COR-L47 (cell line): Measurements from ENCODE around the gene SMAP2.
A peak's percentile ranks its signal among the peaks of the same experiment; 100 is the strongest.

Source experiments
- DNase-seq: peaks from one replicate; lab custom pipeline; 2025; lab: John Stamatoyannopoulos, UW

SMAP2 gene

GRCh38 chr1:40390857-40391256, 17.3 kb downstream of the SMAP2 start:
- no peak for DNase-seq

GRCh38 chr1:40391688-40392145, 18.2 kb downstream of the SMAP2 start:
- peak; percentile 66 for DNase-seq

GRCh38 chr1:40392221-40392620, 18.7 kb downstream of the SMAP2 start:
- peak; percentile 47 for DNase-seq

GRCh38 chr1:40393173-40393572, 19.6 kb downstream of the SMAP2 start:
- DNase-seq = no peak

- no peak for DNase-seq
Measured at GRCh38 chr1:40394491-40395172, 21.1 kb downstream of the SMAP2 start.

- DNase-seq = no peak
Measured at GRCh38 chr1:40395190-40396175, 22.0 kb downstream of the SMAP2 start.

- no peak for DNase-seq
Measured at GRCh38 chr1:40396420-40396819, 22.9 kb downstream of the SMAP2 start.

- no peak for DNase-seq
Measured at GRCh38 chr1:40397258-40397657, 23.7 kb downstream of the SMAP2 start.

GRCh38 chr1:40399984-40400704, 26.6 kb downstream of the SMAP2 start:
- DNase-seq = no peak

GRCh38 chr1:40401473-40402201, 28.1 kb downstream of the SMAP2 start:
- no peak for DNase-seq

- peak; percentile 53 for DNase-seq
Measured at GRCh38 chr1:40404670-40405462, 31.3 kb downstream of the SMAP2 start.

- DNase-seq = no peak
Measured at GRCh38 chr1:40405812-40406211, 32.3 kb downstream of the SMAP2 start.

GRCh38 chr1:40407453-40407852, 33.9 kb downstream of the SMAP2 start:
- no peak for DNase-seq

GRCh38 chr1:40409467-40409866, 35.9 kb downstream of the SMAP2 start:
- no peak for DNase-seq

GRCh38 chr1:40411294-40411693, 37.8 kb downstream of the SMAP2 start:
- no peak for DNase-seq

- no peak for DNase-seq
Measured at GRCh38 chr1:40411843-40412242, 38.3 kb downstream of the SMAP2 start.

GRCh38 chr1:40413527-40414252, 40.2 kb downstream of the SMAP2 start:
- no peak for DNase-seq

GRCh38 chr1:40414331-40414730, 40.8 kb downstream of the SMAP2 start:
- DNase-seq = no peak

GRCh38 chr1:40416709-40417108, 43.2 kb downstream of the SMAP2 start:
- no peak for DNase-seq
